ENCODE results near the gene CCL25.

The CCL25 gene

GRCh38 chr19:8036434-8037099 lies 16.0 kb upstream of the CCL25 start:
- no peak for TF ChIP-seq CTCF (IDR thresholded peaks at IDR 0.05; ENCODE audit: low read depth, low read length)
- no peak overlapping the region for H3K4me3 ChIP-seq (ENCODE audit: low read depth, low read length)

GRCh38 chr19:8038815-8039214 lies 13.7 kb upstream of the CCL25 start:
- H3K4me3 ChIP-seq (ENCODE audit: low read depth, low read length), result no peak overlapping the region
- no peak for TF ChIP-seq CTCF (IDR thresholded peaks at IDR 0.05; ENCODE audit: low read depth, low read length)

- H3K4me3 ChIP-seq (ENCODE audit: low read depth, low read length), result no peak overlapping the region
- no peak for TF ChIP-seq CTCF (IDR thresholded peaks at IDR 0.05; ENCODE audit: low read depth, low read length)
Measured at GRCh38 chr19:8039231-8039630, 13.3 kb upstream of the CCL25 start.

- H3K4me3 ChIP-seq (ENCODE audit: low read depth, low read length), result no peak overlapping the region
- no peak for TF ChIP-seq CTCF (IDR thresholded peaks at IDR 0.05; ENCODE audit: low read depth, low read length)
Measured at GRCh38 chr19:8041531-8041931, 11.0 kb upstream of the CCL25 start.

GRCh38 chr19:8042900-8043299 lies 9.7 kb upstream of the CCL25 start:
- no peak for TF ChIP-seq CTCF (IDR thresholded peaks at IDR 0.05; ENCODE audit: low read depth, low read length)
- H3K4me3 ChIP-seq (ENCODE audit: low read depth, low read length), result no peak overlapping the region

GRCh38 chr19:8044018-8044417 lies 8.5 kb upstream of the CCL25 start:
- H3K4me3 ChIP-seq (ENCODE audit: low read depth, low read length), result no peak overlapping the region
- TF ChIP-seq CTCF (IDR thresholded peaks at IDR 0.05; ENCODE audit: low read depth, low read length), result no peak

GRCh38 chr19:8045872-8046568 lies 6.5 kb upstream of the CCL25 start:
- TF ChIP-seq CTCF (IDR thresholded peaks at IDR 0.05; ENCODE audit: low read depth, low read length), result no peak
- H3K4me3 ChIP-seq (ENCODE audit: low read depth, low read length), result no peak overlapping the region

Data from WI38 (cell line).